ENCODE data around the gene RPL37A.

Gene RPL37A

GRCh38 chr2:216485237-216485636, 13.4 kb upstream of the RPL37A start:
- no peak for TF ChIP-seq FOXM1 (IDR thresholded peaks at IDR 0.05; ENCODE audit: borderline replicate concordance, low read depth)
- TF ChIP-seq, protein P1, sequence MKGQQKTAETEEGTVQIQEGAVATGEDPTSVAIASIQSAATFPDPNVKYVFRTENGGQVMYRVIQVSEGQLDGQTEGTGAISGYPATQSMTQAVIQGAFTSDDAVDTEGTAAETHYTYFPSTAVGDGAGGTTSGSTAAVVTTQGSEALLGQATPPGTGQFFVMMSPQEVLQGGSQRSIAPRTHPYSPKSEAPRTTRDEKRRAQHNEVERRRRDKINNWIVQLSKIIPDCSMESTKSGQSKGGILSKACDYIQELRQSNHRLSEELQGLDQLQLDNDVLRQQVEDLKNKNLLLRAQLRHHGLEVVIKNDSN (IDR thresholded peaks at IDR 0.05), result no peak
- TF ChIP-seq CREB1 (IDR thresholded peaks at IDR 0.05; ENCODE audit: low read depth), result no peak
- TF ChIP-seq, protein P2, sequence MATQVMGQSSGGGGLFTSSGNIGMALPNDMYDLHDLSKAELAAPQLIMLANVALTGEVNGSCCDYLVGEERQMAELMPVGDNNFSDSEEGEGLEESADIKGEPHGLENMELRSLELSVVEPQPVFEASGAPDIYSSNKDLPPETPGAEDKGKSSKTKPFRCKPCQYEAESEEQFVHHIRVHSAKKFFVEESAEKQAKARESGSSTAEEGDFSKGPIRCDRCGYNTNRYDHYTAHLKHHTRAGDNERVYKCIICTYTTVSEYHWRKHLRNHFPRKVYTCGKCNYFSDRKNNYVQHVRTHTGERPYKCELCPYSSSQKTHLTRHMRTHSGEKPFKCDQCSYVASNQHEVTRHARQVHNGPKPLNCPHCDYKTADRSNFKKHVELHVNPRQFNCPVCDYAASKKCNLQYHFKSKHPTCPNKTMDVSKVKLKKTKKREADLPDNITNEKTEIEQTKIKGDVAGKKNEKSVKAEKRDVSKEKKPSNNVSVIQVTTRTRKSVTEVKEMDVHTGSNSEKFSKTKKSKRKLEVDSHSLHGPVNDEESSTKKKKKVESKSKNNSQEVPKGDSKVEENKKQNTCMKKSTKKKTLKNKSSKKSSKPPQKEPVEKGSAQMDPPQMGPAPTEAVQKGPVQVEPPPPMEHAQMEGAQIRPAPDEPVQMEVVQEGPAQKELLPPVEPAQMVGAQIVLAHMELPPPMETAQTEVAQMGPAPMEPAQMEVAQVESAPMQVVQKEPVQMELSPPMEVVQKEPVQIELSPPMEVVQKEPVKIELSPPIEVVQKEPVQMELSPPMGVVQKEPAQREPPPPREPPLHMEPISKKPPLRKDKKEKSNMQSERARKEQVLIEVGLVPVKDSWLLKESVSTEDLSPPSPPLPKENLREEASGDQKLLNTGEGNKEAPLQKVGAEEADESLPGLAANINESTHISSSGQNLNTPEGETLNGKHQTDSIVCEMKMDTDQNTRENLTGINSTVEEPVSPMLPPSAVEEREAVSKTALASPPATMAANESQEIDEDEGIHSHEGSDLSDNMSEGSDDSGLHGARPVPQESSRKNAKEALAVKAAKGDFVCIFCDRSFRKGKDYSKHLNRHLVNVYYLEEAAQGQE (IDR thresholded peaks at IDR 0.05; ENCODE audit: low read depth), result no peak
- TF ChIP-seq EGR1 (IDR thresholded peaks at IDR 0.05), result no peak
- TF ChIP-seq TAF1 (IDR thresholded peaks at IDR 0.05; ENCODE audit: low read depth), result no peak
- no peak for TF ChIP-seq ZBTB7A (IDR thresholded peaks at IDR 0.05; ENCODE audit: low read depth)
- no peak for TF ChIP-seq EP300 (IDR thresholded peaks at IDR 0.05; ENCODE audit: borderline replicate concordance)
- TF ChIP-seq TCF12 (IDR thresholded peaks at IDR 0.05; ENCODE audit: low read depth), result no peak
- TF ChIP-seq TEAD4 (IDR thresholded peaks at IDR 0.05), result no peak
- TF ChIP-seq, protein P3, sequence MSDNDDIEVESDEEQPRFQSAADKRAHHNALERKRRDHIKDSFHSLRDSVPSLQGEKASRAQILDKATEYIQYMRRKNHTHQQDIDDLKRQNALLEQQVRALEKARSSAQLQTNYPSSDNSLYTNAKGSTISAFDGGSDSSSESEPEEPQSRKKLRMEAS (IDR thresholded peaks at IDR 0.05), result no peak
- TF ChIP-seq CEBPB (IDR thresholded peaks at IDR 0.05), result no peak
- TF ChIP-seq YY1 (IDR thresholded peaks at IDR 0.05; ENCODE audit: low read depth), result no peak
- TF ChIP-seq RAD21 (IDR thresholded peaks at IDR 0.05; ENCODE audit: low read depth), result no peak
- no peak for TF ChIP-seq NFIC (IDR thresholded peaks at IDR 0.05)

GRCh38 chr2:216485745-216486144, 12.9 kb upstream of the RPL37A start:
- TF ChIP-seq YY1 (IDR thresholded peaks at IDR 0.05; ENCODE audit: low read depth), result no peak
- TF ChIP-seq, protein P3 (IDR thresholded peaks at IDR 0.05), result no peak
- no peak for TF ChIP-seq CEBPB (IDR thresholded peaks at IDR 0.05)
- TF ChIP-seq CREB1 (IDR thresholded peaks at IDR 0.05; ENCODE audit: low read depth), result no peak
- no peak for TF ChIP-seq EP300 (IDR thresholded peaks at IDR 0.05; ENCODE audit: borderline replicate concordance)
- no peak for TF ChIP-seq FOXM1 (IDR thresholded peaks at IDR 0.05; ENCODE audit: borderline replicate concordance, low read depth)
- TF ChIP-seq, protein P2 (IDR thresholded peaks at IDR 0.05; ENCODE audit: low read depth), result no peak
- no peak for TF ChIP-seq NFIC (IDR thresholded peaks at IDR 0.05)
- TF ChIP-seq, protein P1 (IDR thresholded peaks at IDR 0.05), result no peak

- no peak for TF ChIP-seq CEBPB (IDR thresholded peaks at IDR 0.05)
- TF ChIP-seq ZBTB7A (IDR thresholded peaks at IDR 0.05; ENCODE audit: low read depth), result no peak
- TF ChIP-seq FOXM1 (IDR thresholded peaks at IDR 0.05; ENCODE audit: borderline replicate concordance, low read depth), result no peak
- TF ChIP-seq TAF1 (IDR thresholded peaks at IDR 0.05; ENCODE audit: low read depth), result no peak
- TF ChIP-seq, protein P2 (IDR thresholded peaks at IDR 0.05; ENCODE audit: low read depth), result no peak
- TF ChIP-seq RAD21 (IDR thresholded peaks at IDR 0.05; ENCODE audit: low read depth), result no peak
- no peak for TF ChIP-seq TEAD4 (IDR thresholded peaks at IDR 0.05)
- no peak for TF ChIP-seq TCF12 (IDR thresholded peaks at IDR 0.05; ENCODE audit: low read depth)
- TF ChIP-seq, protein P3 (IDR thresholded peaks at IDR 0.05), result no peak
- no peak for TF ChIP-seq YY1 (IDR thresholded peaks at IDR 0.05; ENCODE audit: low read depth)
- no peak for TF ChIP-seq EP300 (IDR thresholded peaks at IDR 0.05; ENCODE audit: borderline replicate concordance)
- TF ChIP-seq, protein P1 (IDR thresholded peaks at IDR 0.05), result no peak
- TF ChIP-seq NFIC (IDR thresholded peaks at IDR 0.05), result no peak
- no peak for TF ChIP-seq CREB1 (IDR thresholded peaks at IDR 0.05; ENCODE audit: low read depth)
- no peak for TF ChIP-seq EGR1 (IDR thresholded peaks at IDR 0.05)
These were observed 12.4 kb upstream of the RPL37A start for GRCh38 chr2:216486271-216486670.

DNA sequence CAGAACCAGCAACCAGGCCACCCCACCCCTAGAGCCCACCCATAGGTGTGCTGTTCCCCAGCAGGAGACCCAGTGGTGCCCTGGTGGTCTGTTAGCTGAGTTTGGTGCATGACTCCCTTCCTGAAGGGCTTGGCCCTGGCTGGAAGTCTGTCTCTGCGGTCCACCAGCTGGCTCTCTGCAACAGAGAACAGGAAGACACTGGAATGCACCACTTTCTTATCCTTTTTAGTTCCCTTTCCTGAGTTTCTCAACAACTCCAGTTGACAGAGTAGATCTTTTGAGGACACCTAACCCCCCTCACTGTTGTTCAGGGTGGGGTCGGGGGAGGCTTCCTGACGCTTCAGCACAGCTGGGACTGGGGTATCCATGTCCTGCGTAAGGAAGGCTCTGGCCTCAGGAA, 11.9 kb upstream of the RPL37A start:
- TF ChIP-seq CEBPB (IDR thresholded peaks at IDR 0.05) (no peak), TEAD4 (IDR thresholded peaks at IDR 0.05) (no peak), CREB1 (IDR thresholded peaks at IDR 0.05; ENCODE audit: low read depth) (no peak), NFIC (IDR thresholded peaks at IDR 0.05) (no peak), EP300 (IDR thresholded peaks at IDR 0.05; ENCODE audit: borderline replicate concordance) (no peak), TCF12 (IDR thresholded peaks at IDR 0.05; ENCODE audit: low read depth) (no peak), FOXM1 (IDR thresholded peaks at IDR 0.05; ENCODE audit: borderline replicate concordance, low read depth) (no peak), ZBTB7A (IDR thresholded peaks at IDR 0.05; ENCODE audit: low read depth) (no peak), YY1 (IDR thresholded peaks at IDR 0.05; ENCODE audit: low read depth) (no peak), RAD21 (IDR thresholded peaks at IDR 0.05; ENCODE audit: low read depth) (no peak), TAF1 (IDR thresholded peaks at IDR 0.05; ENCODE audit: low read depth) (no peak)
- TF ChIP-seq, protein P2 (IDR thresholded peaks at IDR 0.05; ENCODE audit: low read depth), result no peak
- TF ChIP-seq, protein P1 (IDR thresholded peaks at IDR 0.05), result no peak

Measured in Ishikawa (cell line).